NCI-H446 (cell line): Measurements from ENCODE around the gene TNIK.

Experiments
- DNase-seq, 2 experiments: peaks; one replicate each; lab custom pipeline; 2025; lab: John Stamatoyannopoulos, UW

TNIK gene

GRCh38 chr3:171227828-171228227 is 232.4 kb downstream of the TNIK start:
- DNase-seq = no peak

GRCh38 chr3:171227359-171227758 is 232.8 kb downstream of the TNIK start:
- DNase-seq = no peak

- no peak for DNase-seq
Measured at GRCh38 chr3:171226794-171227193, 233.4 kb downstream of the TNIK start.

DNA sequence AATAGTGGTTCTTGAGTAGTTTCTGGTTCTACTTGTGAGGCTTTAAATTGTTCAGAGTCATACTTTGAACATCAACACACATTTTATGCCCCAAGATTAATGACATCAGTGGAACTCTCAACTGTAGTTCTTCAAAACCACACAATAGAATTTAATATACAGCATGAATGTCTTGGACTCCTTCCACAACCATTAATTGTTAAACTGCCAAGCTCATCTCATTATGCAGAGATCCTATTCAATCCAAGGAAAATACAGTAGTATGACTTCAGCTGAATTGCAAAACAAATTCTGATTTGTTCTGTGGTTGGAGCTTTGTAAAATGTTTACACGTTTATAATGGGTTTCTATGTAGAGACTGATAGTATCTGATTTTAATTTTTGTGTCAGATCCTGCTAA is 234.5 kb downstream of the TNIK start:
- DNase-seq = peak; percentile 34 to 64

DNA sequence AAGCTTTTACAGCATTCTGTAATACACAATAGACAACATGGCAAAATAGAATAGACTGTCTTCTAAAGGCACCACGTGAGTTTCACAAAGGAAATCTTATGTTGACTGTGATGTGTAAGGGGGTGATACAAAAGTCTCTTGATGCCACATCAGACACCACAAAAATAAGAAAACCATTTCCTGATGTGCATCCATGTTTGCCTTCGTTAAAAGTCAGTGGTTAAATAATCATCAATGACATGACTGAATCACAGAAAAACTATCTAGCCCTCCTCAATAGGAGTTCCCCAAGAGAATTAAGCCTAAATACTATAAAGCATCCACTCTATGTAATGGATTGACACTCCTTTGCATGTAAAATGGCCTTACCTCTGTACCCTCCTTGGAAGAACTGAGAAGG is 235.0 kb downstream of the TNIK start:
- no peak for DNase-seq

GRCh38 chr3:171223396-171223795 is 236.8 kb downstream of the TNIK start:
- no peak for DNase-seq

- DNase-seq = no peak
Measured at GRCh38 chr3:171222995-171223394, 237.2 kb downstream of the TNIK start.

DNA sequence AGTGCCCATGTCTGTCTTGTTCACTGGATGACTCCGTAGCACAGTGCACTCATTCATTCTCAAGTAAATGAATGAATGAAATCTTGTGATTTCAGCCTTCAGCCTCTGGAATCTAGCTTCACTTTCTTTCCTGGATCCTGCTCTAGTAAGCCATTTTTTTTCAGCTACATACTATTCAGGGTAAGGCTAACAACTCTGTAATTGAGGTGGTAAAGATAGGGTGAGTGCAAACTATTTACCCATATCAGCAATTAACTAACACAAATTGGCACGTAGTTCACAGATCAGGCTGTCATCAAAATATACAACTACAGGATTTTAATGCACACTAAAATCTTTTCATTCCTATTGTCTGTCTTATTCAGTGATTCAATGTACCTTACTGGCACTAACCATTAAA is 238.6 kb downstream of the TNIK start:
- DNase-seq = no peak

- DNase-seq = no peak
Measured at GRCh38 chr3:171221104-171221503, 239.1 kb downstream of the TNIK start.

GRCh38 chr3:171219258-171219657 is 240.9 kb downstream of the TNIK start:
- DNase-seq = no peak

DNA sequence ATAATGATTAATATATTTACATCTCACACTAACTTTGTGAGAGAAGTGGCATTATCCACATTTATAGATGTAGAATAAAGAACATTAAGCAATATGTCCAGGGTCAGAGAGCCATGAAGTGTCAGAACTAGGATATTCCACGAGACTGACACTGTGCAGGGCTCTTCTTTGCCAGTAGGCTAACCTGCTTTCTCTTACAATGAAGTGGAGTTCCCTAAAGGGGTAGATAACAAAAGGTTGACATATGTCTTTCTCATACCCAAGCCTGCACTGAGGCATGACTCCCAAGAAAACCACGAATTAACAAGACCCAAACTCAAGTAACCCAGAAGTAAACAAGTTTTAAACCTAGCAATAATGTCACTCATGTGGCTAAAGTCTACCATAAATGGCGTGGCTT is 242.1 kb downstream of the TNIK start:
- DNase-seq = no peak

DNA sequence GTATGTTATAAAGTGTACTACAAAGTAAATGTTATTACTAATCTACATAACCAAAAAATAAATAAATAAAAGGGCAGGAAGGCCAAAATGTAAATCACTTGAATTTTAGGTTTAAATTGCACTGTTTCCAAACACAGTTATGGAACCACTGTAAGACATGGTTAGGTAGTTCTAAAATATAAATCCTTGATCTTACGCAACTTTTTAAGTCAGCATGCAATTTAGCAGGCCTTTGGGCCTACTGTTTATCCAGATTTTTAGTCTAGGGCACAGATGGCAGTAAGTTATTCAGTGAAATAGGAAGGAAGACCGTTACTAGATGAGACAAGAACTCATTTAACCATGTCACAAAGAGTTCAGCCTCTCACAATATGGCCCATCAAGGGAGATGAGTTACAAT is 246.3 kb downstream of the TNIK start:
- no peak for DNase-seq

- no peak for DNase-seq
Measured at GRCh38 chr3:171213178-171213577, 247.0 kb downstream of the TNIK start.

- DNase-seq = no peak
Measured at GRCh38 chr3:171212648-171213047, 247.6 kb downstream of the TNIK start.

GRCh38 chr3:171206283-171206682 is 253.9 kb downstream of the TNIK start:
- DNase-seq = no peak

- DNase-seq = no peak
Measured at GRCh38 chr3:171204942-171205341, 255.3 kb downstream of the TNIK start.

- no peak for DNase-seq
Measured at GRCh38 chr3:171201825-171202224, 258.4 kb downstream of the TNIK start.

- no peak for DNase-seq
Measured at GRCh38 chr3:171200750-171201088, 259.5 kb downstream of the TNIK start.

- DNase-seq = no peak
Measured at GRCh38 chr3:171200052-171200749, 260.0 kb downstream of the TNIK start.

- no peak for DNase-seq
Measured at GRCh38 chr3:171199473-171199829, 260.8 kb downstream of the TNIK start.

DNA sequence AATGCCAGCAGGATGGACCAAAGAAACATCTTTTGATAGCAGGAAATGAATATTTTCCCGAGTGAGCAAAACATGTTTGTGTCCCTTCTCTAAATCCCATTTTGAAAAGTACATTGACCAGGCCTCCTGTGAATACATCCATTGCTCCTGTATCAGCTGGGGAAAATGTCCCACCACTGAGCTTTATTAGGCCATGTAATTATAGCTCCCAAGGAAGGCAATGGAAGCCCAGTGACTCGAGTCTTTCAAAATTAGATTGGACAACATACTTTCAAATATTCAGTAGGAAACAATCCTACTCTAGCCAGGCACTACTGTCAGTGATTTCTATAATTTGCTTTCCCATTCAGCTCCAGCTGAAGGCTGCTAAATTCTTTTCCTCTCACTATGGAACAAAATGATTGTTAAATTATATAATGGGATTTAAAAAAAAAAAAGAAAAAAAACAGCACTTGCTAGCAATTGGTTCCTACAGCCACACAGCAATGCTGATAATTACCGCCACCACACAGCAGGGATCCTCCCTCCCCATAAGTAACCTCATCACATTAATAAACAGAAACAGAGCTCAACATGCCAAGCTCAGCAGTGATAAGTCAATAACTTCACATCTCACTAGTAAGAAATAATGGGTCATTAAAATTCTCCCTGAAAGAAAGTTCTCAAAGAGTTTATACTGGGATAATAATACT is 261.3 kb downstream of the TNIK start:
- peak in 1 of 2 experiments; percentile 45 for DNase-seq

DNA sequence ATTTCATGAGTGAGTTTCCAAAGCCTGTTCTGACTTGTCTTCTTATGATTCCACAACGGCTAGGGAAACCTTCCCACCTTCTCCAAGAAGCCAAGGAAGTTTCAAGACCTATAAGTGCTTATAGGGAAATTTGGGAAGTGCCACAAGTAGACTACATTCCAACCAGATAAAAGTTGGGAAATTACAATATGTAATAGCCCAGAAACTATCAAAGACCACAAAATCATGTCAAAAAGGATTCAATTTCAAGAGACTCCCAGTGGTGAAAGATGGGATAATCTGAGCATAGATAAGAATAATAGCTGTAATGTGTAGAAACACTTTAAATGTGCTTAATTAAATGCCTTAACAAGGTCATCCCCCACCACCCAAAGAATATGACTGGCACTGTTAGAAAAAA is 264.5 kb downstream of the TNIK start:
- no peak for DNase-seq

DNA sequence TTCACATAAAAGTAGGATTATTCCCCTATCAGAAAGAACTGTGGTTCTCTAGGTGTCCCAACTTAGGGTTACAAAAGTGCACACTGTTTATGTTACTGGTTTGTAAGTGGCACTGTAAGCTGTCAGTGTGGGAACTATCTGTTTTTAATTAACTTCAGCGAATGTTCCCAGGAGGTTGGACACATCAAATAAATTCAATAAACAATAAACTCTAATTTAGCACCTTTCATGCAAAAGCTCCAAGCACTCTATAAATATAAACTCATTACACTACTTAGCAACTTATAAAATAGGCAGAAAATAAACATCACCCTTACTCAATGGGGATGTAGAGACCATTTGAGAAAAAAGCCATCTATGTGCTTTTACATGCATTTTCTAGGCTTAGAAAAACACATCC is 265.2 kb downstream of the TNIK start:
- no peak for DNase-seq

DNA sequence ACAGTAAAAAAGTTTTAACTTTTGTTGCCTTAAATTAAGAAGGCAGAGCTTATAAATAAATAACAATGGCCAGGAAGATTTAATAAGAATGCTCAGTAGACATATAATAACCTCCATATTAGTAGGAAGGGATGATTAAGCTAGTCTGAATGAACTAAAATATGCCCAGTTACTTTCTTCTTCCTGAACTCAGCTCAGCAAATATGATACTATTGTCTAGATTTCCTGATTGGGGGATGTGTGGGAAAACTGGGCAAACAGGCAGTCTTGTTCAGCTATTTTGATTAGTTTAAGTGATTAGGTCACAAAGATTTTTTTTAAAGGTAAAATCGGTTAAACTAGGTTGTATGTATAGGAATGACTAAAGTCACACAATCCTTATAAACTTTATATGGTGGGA is 266.5 kb downstream of the TNIK start:
- DNase-seq = no peak
